HEK293 (cell line): ENCODE data around the gene SFRP5.

Source experiments
- CTCF ChIA-PET: fragments of 350-600 bp; formaldehyde crosslinking; extraction: SDS; loops from one replicate; lab custom pipeline; 2021; ENCODE audit warnings: antibody characterized with exemption; lab: Yijun Ruan, JAX
- POLR2A ChIA-PET: fragments of 300-600 bp; formaldehyde crosslinking; extraction: SDS; loops from one replicate; lab custom pipeline; 2020; ENCODE audit warnings: antibody characterized with exemption, inconsistent platforms; lab: Yijun Ruan, JAX
- H3K27ac ChIP-seq: fragments of 200-500 bp; sonication (Bioruptor generic); 2 replicates; pipeline ENCODE4 v1.5.1; 2014; ENCODE audit warnings: low read depth, low read length, control low read depth, inconsistent platforms; ENCODE audit errors: extremely low read depth
- H3K36me3 ChIP-seq, 2 experiments: fragments of 200-500 bp in 1 of 2; sonication (Bioruptor generic) in 1 of 2; 1 replicate in 1 of 2; 2 replicates in 1 of 2; pipeline ENCODE4 v1.5.1; 2014 to 2017; ENCODE audit warnings: inconsistent platforms in 2 of 2, low read length in 2 of 2; ENCODE audit not compliant: control insufficient read depth in 2 of 2, insufficient read depth in 1 of 2
- H3K4me1 ChIP-seq: fragments of 200-500 bp; sonication (Bioruptor generic); 2 replicates; pipeline ENCODE4 v1.5.1; 2014; ENCODE audit warnings: mild to moderate bottlenecking, low read length, inconsistent platforms; ENCODE audit not compliant: control insufficient read depth, insufficient read depth
- H3K4me3 ChIP-seq: 2 replicates; pipeline ENCODE4 v1.5.1; 2011; ENCODE audit warnings: low read depth, mild to moderate bottlenecking, control low read depth, low read length, moderate library complexity
- H3K9me3 ChIP-seq: fragments of 200-500 bp; sonication (Bioruptor generic); 2 replicates; pipeline ENCODE4 v1.5.1; 2014; ENCODE audit warnings: low read depth, low read length, inconsistent platforms; ENCODE audit not compliant: control insufficient read depth, insufficient read depth
- GLI2 ChIP-seq: fragments of 450-650 bp; formaldehyde crosslinking; IDR thresholded peaks from 2 replicates; pipeline ENCODE4; 2017; ENCODE audit warnings: missing biosample characterization, missing genetic modification characterization, low read depth, borderline replicate concordance
- GLIS2 ChIP-seq: fragments of 450-650 bp; formaldehyde crosslinking; IDR thresholded peaks from 2 replicates; pipeline ENCODE4 v1.5.1; 2016; ENCODE audit warnings: missing biosample characterization, missing genetic modification characterization
- IKZF3 ChIP-seq: fragments of 450-650 bp; IDR thresholded peaks from 2 replicates; pipeline ENCODE4 v1.5.0; 2018; ENCODE audit warnings: missing biosample characterization, mild to moderate bottlenecking, missing genetic modification characterization, moderate library complexity
- INSM2 ChIP-seq: fragments of 450-650 bp; formaldehyde crosslinking; IDR thresholded peaks from 2 replicates; pipeline ENCODE4 v1.5.1; 2016; ENCODE audit warnings: missing biosample characterization, missing genetic modification characterization
- OVOL3 ChIP-seq: fragments of 450-650 bp; formaldehyde crosslinking; IDR thresholded peaks from 2 replicates; pipeline ENCODE4 v1.5.1; 2016; ENCODE audit warnings: missing biosample characterization, missing genetic modification characterization
- PBX3 ChIP-seq: sonication (generic); formaldehyde crosslinking; IDR thresholded peaks from 2 replicates; pipeline ENCODE4 v1.8.1; 2022; ENCODE audit warnings: mild to moderate bottlenecking, moderate library complexity, missing genetic modification reagents
- SCRT2 ChIP-seq: fragments of 450-650 bp; formaldehyde crosslinking; IDR thresholded peaks from 2 replicates; pipeline ENCODE4 v1.5.1; 2016; ENCODE audit warnings: missing biosample characterization, missing genetic modification characterization
- TRIM28 ChIP-seq: IDR thresholded peaks from 2 replicates; pipeline ENCODE4 v1.6.1; 2011; ENCODE audit warnings: low read length, control low read depth, borderline replicate concordance
- ZBTB1 ChIP-seq: fragments of 450-650 bp; formaldehyde crosslinking; IDR thresholded peaks from 2 replicates; pipeline ENCODE4 v1.5.1; 2016; ENCODE audit warnings: missing biosample characterization, missing genetic modification characterization
- ZFP3 ChIP-seq: fragments of 450-650 bp; formaldehyde crosslinking; IDR thresholded peaks from 2 replicates; pipeline ENCODE4 v1.5.1; 2016; ENCODE audit warnings: low read depth, missing biosample characterization, missing genetic modification characterization
- ZIC2 ChIP-seq: fragments of 450-650 bp; formaldehyde crosslinking; IDR thresholded peaks from 2 replicates; pipeline ENCODE4 v1.5.1; 2016; ENCODE audit warnings: missing biosample characterization, missing genetic modification characterization
- ZNF114 ChIP-seq: fragments of 450-650 bp; formaldehyde crosslinking; IDR thresholded peaks from 2 replicates; pipeline ENCODE4 v1.5.0; 2017; ENCODE audit warnings: missing biosample characterization, missing genetic modification characterization
- ZNF132 ChIP-seq: fragments of 450-650 bp; formaldehyde crosslinking; IDR thresholded peaks from 2 replicates; pipeline ENCODE4 v1.5.1; 2017; ENCODE audit warnings: missing biosample characterization, missing genetic modification characterization, borderline replicate concordance
- ZNF133 ChIP-seq: fragments of 450-650 bp; formaldehyde crosslinking; IDR thresholded peaks from 2 replicates; pipeline ENCODE4 v1.5.1; 2016; ENCODE audit warnings: missing biosample characterization, missing genetic modification characterization
- ZNF16 ChIP-seq: fragments of 450-650 bp; formaldehyde crosslinking; IDR thresholded peaks from 2 replicates; pipeline ENCODE4 v1.5.1; 2016; ENCODE audit warnings: low read depth, missing biosample characterization, missing genetic modification characterization
- ZNF391 ChIP-seq: fragments of 450-650 bp; formaldehyde crosslinking; IDR thresholded peaks from 2 replicates; pipeline ENCODE4 v1.5.1; 2016; ENCODE audit warnings: low read depth, missing biosample characterization, missing genetic modification characterization, borderline replicate concordance
- ZNF404 ChIP-seq: fragments of 450-650 bp; formaldehyde crosslinking; IDR thresholded peaks from 2 replicates; pipeline ENCODE4 v1.5.1; 2017; ENCODE audit warnings: missing biosample characterization, missing genetic modification characterization
- ZNF426 ChIP-seq: fragments of 450-650 bp; formaldehyde crosslinking; IDR thresholded peaks from 2 replicates; pipeline ENCODE4 v1.5.1; 2017; ENCODE audit warnings: missing biosample characterization, missing genetic modification characterization, mild to moderate bottlenecking, inconsistent platforms, moderate library complexity
- ZNF521 ChIP-seq: fragments of 450-650 bp; formaldehyde crosslinking; IDR thresholded peaks from 2 replicates; pipeline ENCODE4 v1.5.1; 2017; ENCODE audit warnings: missing biosample characterization, mild to moderate bottlenecking, missing genetic modification characterization
- ZNF530 ChIP-seq: fragments of 450-650 bp; formaldehyde crosslinking; IDR thresholded peaks from 2 replicates; pipeline ENCODE4 v1.5.1; 2016; ENCODE audit warnings: low read depth, missing biosample characterization, missing genetic modification characterization
- ZNF561 ChIP-seq: fragments of 450-650 bp; IDR thresholded peaks from 2 replicates; pipeline ENCODE4 v1.5.1; 2018; ENCODE audit warnings: missing biosample characterization, missing genetic modification characterization, borderline replicate concordance
- ZNF623 ChIP-seq: fragments of 450-650 bp; formaldehyde crosslinking; IDR thresholded peaks from 2 replicates; pipeline ENCODE4 v1.5.1; 2016; ENCODE audit warnings: missing biosample characterization, missing genetic modification characterization
- ZNF791 ChIP-seq: fragments of 450-650 bp; formaldehyde crosslinking; IDR thresholded peaks from 2 replicates; pipeline ENCODE4 v1.5.1; 2016; ENCODE audit warnings: missing biosample characterization, missing genetic modification characterization
- ZSCAN18 ChIP-seq: fragments of 450-650 bp; formaldehyde crosslinking; IDR thresholded peaks from 2 replicates; pipeline ENCODE4 v1.5.1; 2016; ENCODE audit warnings: missing biosample characterization, missing genetic modification characterization
- TF ChIP-seq, protein P1 (sequence below): fragments of 450-650 bp; IDR thresholded peaks from 2 replicates; pipeline ENCODE4 v1.5.1; 2018; ENCODE audit warnings: missing biosample characterization, mild to moderate bottlenecking, missing genetic modification characterization
- TF ChIP-seq, protein P2 (sequence below): fragments of 450-650 bp; formaldehyde crosslinking; IDR thresholded peaks from 2 replicates; pipeline ENCODE4; 2016; ENCODE audit warnings: missing biosample characterization, missing genetic modification characterization

SFRP5 gene

DNA sequence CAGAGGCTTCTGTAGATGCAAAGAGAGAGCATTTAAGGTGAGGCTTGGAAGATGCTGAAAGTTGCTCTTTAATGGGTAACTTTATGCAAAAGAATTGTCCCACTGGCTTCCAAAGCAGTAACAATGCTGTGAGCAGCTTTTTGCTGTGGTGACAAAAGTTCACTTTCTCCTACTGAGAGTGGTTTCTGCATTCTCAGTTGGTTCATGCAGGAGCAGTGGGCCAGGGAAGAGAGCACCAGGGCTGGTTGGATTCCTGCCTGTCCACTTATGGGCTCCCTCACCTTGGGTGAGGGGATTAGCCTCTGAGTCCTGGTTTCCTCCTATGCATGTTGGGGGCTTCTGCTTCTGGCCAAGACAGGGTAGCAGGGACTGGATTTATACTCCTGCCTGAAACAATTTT, 46.8 kb upstream of the SFRP5 start:
- H3K4me3 ChIP-seq, result no peak overlapping the region
- TF ChIP-seq IKZF3 (no peak), ZNF391 (tag by site-specific recombination) (no peak), ZNF521 (tag by site-specific recombination) (no peak), ZBTB1 (no peak), ZNF530 (tag by site-specific recombination) (no peak), ZNF426 (tag by site-specific recombination) (no peak), GLIS2 (no peak), ZSCAN18 (tag by site-specific recombination) (no peak), ZNF132 (no peak)
- TF ChIP-seq, protein P1, sequence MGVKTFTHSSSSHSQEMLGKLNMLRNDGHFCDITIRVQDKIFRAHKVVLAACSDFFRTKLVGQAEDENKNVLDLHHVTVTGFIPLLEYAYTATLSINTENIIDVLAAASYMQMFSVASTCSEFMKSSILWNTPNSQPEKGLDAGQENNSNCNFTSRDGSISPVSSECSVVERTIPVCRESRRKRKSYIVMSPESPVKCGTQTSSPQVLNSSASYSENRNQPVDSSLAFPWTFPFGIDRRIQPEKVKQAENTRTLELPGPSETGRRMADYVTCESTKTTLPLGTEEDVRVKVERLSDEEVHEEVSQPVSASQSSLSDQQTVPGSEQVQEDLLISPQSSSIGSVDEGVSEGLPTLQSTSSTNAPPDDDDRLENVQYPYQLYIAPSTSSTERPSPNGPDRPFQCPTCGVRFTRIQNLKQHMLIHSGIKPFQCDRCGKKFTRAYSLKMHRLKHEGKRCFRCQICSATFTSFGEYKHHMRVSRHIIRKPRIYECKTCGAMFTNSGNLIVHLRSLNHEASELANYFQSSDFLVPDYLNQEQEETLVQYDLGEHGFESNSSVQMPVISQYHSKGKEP, result no peak
- TF ChIP-seq, protein P2, sequence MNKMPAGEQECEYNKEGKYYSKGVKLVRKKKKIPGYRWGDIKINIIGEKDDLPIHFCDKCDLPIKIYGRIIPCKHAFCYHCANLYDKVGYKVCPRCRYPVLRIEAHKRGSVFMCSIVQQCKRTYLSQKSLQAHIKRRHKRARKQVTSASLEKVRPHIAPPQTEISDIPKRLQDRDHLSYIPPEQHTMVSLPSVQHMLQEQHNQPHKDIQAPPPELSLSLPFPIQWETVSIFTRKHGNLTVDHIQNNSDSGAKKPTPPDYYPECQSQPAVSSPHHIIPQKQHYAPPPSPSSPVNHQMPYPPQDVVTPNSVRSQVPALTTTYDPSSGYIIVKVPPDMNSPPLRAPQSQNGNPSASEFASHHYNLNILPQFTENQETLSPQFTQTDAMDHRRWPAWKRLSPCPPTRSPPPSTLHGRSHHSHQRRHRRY (tag by site-specific recombination), result no peak
- TF ChIP-seq, all 188 proteins: peak for 0
- CTCF ChIA-PET, result no interaction called here
- Histone ChIP-seq H3K9me3 (no peaks in the 10 kb centered on the region), H3K4me1 (no peaks in the 10 kb centered on the region), H3K27ac (no peak overlapping the region), H3K36me3 (no peaks in the 10 kb centered on the region)
- POLR2A ChIA-PET, result no interaction called here

GRCh38 chr10:97816609-97817008, 44.8 kb upstream of the SFRP5 start:
- ChIA-PET CTCF (interaction anchor here (0.6 kb wide), 1 partner anchor 130 kb away, joined by 3 read pairs; no protein-coding TSS in a partner anchor), POLR2A (no interaction called here)
- TF ChIP-seq ZNF623 (tag by site-specific recombination), result no peak
- no peak for TF ChIP-seq ZNF426 (tag by site-specific recombination)
- no peak for TF ChIP-seq ZFP3 (tag by site-specific recombination)
- TF ChIP-seq ZNF561 (tag by site-specific recombination), result no peak
- TF ChIP-seq PBX3, result no peak
- TF ChIP-seq GLI2 (tag by site-specific recombination), result no peak
- TF ChIP-seq INSM2, result no peak
- no peak for TF ChIP-seq ZNF133 (tag by site-specific recombination)
- no peak for TF ChIP-seq ZNF16 (tag by site-specific recombination)
- TF ChIP-seq TRIM28, result no peak
- no peak for TF ChIP-seq OVOL3 (tag by site-specific recombination)
- TF ChIP-seq ZNF404, result no peak
- no peak for TF ChIP-seq ZIC2 (tag by site-specific recombination)
- TF ChIP-seq ZNF791 (tag by site-specific recombination), result no peak
- TF ChIP-seq ZNF114 (tag by site-specific recombination), result no peak
- TF ChIP-seq SCRT2 (tag by site-specific recombination), result no peak
- Histone ChIP-seq H3K36me3 (no peaks in the 10 kb centered on the region), H3K4me3 (no peak overlapping the region), H3K4me1 (no peaks in the 10 kb centered on the region), H3K27ac (no peak overlapping the region), H3K9me3 (no peaks in the 10 kb centered on the region)
